ENCODE results near the gene APP.
A peak's percentile ranks its signal among the peaks of the same experiment; 100 is the strongest.

Gene APP

DNA sequence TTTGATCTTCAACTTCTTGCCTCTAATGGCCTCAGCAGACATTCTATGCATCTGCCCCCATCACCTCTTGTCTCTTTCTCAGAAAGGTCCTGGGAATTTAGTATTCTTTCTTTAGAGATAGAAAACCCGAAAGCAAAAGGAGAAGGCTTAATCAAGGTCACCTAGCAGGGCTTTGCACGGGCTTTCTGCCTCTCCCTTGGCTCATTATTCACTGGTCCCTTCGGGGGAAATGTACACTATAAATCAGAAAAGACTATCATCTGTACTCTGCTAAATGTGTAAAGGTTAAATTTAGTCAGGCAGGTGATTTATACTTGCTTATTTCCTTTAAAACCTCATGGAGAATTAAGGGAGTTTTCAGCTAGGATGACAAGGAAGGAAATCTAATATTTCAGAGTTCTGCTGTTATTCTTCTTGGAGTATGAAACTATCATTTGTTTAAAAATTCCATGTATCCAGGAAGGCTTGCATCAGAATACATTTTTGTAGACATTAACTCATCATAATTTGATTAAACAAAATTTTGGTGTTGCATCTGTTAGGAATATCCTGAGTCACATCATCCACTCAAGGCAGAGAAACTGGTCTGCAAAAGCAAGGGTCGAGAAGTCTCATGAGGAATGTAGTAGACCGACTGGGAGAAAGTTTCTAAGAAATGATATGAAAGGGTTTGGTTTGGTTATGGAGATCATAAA, 311.2 kb downstream of the APP start:
- no peak for FAIRE-seq

DNA sequence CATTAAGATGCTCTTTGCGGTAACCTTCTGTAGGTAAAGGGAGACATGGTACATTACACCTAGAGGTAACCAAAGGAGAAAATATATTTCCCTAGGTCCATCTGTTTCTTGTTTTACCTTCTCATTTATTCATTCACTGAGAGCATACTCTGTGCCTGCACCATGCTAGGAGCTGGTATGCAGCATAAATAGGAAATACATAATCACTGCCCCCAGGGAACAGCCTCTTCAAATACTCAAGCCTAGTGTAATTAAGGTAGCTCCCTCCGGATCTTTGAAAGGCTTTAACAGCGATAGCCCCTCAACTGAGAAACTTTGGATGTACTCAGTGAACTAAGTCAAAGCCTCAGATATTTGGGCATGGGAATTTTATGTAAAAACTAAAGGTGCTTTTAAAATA, 312.2 kb downstream of the APP start:
- no peak for FAIRE-seq

DNA sequence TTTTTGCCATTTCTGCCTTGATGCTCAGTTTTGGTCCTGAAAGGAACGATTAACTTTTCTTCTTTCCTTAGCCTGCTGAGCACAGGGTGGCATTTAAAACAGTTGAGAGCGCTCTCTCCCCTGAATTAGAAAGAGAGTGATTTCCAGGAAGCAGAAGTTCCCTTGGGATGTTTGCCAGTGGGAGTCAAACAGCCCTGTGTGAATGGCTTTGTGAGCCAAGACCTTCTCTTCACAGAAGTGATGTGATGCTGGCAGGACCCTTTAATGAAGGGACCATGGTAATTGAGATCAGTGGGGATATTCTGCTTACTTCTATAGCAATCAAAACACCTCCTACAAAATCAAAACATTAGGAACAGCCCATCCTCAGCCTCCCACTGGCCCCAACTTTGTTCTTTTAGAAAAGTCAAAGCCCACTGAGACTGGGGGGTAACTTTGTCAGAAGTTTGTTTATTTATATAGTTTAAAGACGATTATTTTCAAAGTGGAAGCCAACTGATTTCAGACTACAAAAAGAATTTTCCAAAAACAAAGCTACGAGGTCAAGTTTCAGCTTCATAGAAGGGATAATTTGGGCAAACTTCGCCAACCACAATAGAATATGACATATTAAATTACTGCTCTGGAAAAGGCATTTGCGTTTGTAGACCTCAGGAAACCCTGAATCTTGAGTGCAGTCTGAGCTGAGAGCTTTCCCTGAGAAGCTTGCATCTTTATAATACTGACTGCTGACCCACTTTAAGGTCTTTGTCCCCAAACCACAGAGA, 313.1 kb downstream of the APP start:
- no peak for FAIRE-seq

GRCh38 chr21:25855576-25855975, 315.0 kb downstream of the APP start:
- FAIRE-seq, result no peak

GRCh38 chr21:25850126-25850842, 320.3 kb downstream of the APP start:
- no peak for FAIRE-seq

GRCh38 chr21:25848309-25848708, 322.3 kb downstream of the APP start:
- FAIRE-seq, result no peak

DNA sequence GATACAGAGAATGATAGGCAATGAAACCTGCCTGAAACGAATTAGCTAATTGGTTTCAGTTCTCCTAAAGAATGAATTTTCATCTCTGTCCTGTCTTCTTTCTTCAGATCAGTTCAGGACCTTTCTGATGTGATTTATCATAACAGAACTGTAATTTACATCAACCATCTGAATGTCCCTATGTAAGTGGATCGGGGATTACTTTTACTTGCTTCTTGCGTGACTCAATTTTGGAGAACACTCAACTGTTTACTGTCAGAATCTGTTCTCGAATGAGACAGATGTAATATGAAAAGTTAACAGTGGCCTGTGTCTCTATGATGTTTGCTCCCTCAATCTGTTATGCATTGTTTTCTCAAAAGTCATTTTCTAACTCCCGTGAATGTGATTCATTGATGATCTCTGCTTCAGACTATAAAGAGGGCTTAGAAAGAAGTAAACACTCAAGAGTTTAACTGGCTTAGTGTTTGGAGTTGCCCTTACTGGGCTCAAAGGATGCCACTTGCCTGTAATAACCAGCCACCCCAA, 324.8 kb downstream of the APP start:
- FAIRE-seq, result no peak

- FAIRE-seq, result no peak
These were observed 327.6 kb downstream of the APP start for GRCh38 chr21:25842925-25843324.

DNA sequence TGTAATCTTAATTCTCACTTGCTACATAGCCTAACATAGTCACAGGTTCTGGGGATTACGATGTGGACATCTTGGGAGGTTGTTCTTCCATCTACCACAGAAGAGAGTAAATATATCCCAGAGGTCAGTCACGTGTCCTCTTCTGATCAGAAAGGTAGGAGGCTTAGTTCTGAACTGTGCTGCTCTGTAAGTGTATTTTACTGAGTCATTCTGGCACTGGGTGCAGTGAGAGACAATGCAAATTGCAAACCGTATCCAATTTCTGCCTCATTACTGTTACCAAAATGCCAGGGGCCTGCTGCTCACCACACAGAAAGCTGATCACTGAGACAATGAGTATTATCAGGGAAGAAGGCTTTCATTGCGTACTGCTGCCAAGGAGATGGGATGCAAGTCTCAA, 331.8 kb downstream of the APP start:
- FAIRE-seq, result no peak

GRCh38 chr21:25837533-25838265, 332.9 kb downstream of the APP start:
- FAIRE-seq, result peak; percentile 23

GRCh38 chr21:25836396-25836795, 334.2 kb downstream of the APP start:
- FAIRE-seq, result no peak

DNA sequence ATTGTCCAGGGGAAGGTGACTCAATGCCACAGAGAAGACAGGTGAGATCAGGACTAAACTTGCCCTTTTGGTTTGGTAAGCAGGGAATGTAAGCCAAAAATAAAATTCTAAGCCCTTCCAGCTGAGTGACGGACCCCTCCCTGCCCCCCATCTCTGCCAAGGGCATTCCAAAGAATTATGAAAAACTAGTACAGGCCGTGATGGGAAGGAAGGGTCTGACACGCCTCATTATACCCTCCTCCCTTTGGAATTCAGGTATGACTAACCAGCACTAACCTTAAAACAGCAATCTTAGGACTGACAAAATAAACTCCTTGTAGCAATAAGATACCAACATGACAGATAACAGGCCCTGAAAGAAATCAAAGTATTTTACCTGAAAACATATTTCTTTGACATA, 336.2 kb downstream of the APP start:
- no peak for FAIRE-seq

DNA sequence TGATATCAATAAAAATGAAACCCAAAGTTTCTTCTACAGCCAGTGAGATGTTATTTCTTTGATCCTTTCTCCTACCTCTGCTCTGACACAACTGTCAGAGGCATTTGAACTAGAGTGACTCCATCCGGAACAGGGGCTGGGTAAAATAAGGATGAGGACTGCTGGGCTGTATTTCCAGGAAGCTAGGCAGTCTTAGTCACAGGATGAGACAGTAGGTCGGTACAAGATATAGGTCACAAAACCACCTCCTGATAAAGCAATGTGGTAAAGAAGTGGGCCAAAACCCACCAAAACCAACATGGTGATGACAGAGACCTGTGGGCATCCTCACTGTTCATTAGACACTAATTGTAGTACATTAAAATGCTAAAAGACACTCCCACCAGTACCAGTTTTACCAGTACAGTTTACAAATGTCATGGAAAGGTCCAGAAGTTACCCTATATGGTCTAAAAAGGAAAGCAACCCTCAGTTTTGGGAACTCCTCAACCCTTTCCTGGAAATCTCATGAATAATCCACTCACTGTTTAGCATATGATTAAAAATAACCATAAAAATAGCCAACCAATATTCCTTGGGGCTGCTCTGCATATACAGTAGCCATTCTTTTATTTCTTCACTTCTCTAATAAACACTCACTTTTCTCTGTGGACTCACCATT, 339.1 kb downstream of the APP start:
- no peak for FAIRE-seq

Data from endometrium (tissue), 2 donors.